ENCODE measurements around the gene CHSY1. TPM values are rescaled to one million over a fixed set of nuclear protein-coding genes. Genes with fewer than 3 reads are reported as not detected.

Gene CHSY1
- total and polyA plus RNA-seq, 10 donors: 6.8 to 99.5 (median 52.8) TPM

- intact Hi-C loops (cut with DNase I; ENCODE audit: low total_unique reads): loop anchor here (10.0 kb wide), 1 partner anchor 51 kb away; no protein-coding TSS in a partner anchor
- no peaks in the 10 kb centered on the region for H3K9me3 ChIP-seq
Measured at GRCh38 chr15:101183226-101183930, 68.5 kb downstream of the CHSY1 start.

DNA sequence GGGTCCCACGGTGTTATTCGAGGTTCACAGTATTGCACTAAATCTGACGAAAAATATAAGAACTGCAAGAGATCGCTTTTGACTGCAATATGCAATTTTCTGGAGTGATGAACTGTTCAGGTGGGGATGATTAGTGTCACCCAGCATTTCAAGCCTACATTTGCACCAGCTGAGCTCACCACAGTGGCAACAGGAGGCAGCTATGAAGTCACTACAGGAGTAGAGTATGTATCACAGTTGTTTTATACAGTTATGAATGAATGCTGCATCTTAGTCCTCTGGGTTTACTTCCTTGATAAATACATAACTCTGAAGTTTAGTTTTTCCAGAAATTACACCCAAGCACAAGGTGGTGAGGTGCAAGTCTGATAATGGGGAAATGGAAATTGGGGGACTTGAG lies 69.6 kb downstream of the CHSY1 start:
- intact Hi-C loops (cut with DNase I; ENCODE audit: low total_unique reads): loop anchor here (10.0 kb wide), 1 partner anchor 53 kb away; no protein-coding TSS in a partner anchor

More at GRCh38 chr15:101183226-101183930, 68.5 kb downstream of the CHSY1 start:
- peaks cover 7 to 100% (median 71%) of the 10 kb centered on the region in 6 donors for H3K4me1 ChIP-seq
- 48 to 77% (median 54%) methylated on average over 9 of the region's 9 CpGs for WGBS, 5 donors
- TF ChIP-seq, protein P1, sequence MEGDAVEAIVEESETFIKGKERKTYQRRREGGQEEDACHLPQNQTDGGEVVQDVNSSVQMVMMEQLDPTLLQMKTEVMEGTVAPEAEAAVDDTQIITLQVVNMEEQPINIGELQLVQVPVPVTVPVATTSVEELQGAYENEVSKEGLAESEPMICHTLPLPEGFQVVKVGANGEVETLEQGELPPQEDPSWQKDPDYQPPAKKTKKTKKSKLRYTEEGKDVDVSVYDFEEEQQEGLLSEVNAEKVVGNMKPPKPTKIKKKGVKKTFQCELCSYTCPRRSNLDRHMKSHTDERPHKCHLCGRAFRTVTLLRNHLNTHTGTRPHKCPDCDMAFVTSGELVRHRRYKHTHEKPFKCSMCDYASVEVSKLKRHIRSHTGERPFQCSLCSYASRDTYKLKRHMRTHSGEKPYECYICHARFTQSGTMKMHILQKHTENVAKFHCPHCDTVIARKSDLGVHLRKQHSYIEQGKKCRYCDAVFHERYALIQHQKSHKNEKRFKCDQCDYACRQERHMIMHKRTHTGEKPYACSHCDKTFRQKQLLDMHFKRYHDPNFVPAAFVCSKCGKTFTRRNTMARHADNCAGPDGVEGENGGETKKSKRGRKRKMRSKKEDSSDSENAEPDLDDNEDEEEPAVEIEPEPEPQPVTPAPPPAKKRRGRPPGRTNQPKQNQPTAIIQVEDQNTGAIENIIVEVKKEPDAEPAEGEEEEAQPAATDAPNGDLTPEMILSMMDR (IDR thresholded peaks at IDR 0.05 in 8 of 11, conservative IDR thresholded peaks at IDR 0.05 in 3 of 11): no peak
- TF ChIP-seq POLR2AphosphoS5 (IDR thresholded peaks at IDR 0.05) (peak; percentile 57 to 76 (median 72)), POLR2A (IDR thresholded peaks at IDR 0.05) (no peak)
- peak overlapping the region; percentile 33 to 84 (median 64) for H3K27ac ChIP-seq
- H3K4me3 ChIP-seq: no peak overlapping the region
- H3K36me3 ChIP-seq: peaks cover 0 to 44% (median 5%) of the 10 kb centered on the region in 6 donors
- no peak for DNase-seq
- no peaks in the 10 kb centered on the region for H3K27me3 ChIP-seq (replicated peaks in 1 of 7)

GRCh38 chr15:101181349-101181748 lies 70.5 kb downstream of the CHSY1 start:
- H3K4me3 ChIP-seq: no peak overlapping the region
- peak overlapping the region in 4 of 8 donors; percentile 11 to 84 (median 22) for H3K27ac ChIP-seq
- TF ChIP-seq POLR2AphosphoS5 (IDR thresholded peaks at IDR 0.05) (no peak), POLR2A (IDR thresholded peaks at IDR 0.05) (no peak)
- TF ChIP-seq, protein P1 (IDR thresholded peaks at IDR 0.05 in 8 of 11, conservative IDR thresholded peaks at IDR 0.05 in 3 of 11): no peak
- 91 to 97% (median 94%) methylated on average over 4 of the region's 4 CpGs for WGBS, 5 donors
- no peak for DNase-seq
- intact Hi-C loops (cut with DNase I; ENCODE audit: low total_unique reads): loop anchor here (10.0 kb wide), 1 partner anchor 53 kb away; no protein-coding TSS in a partner anchor
- H3K9me3 ChIP-seq: no peaks in the 10 kb centered on the region
- H3K27me3 ChIP-seq (replicated peaks in 1 of 7): no peaks in the 10 kb centered on the region
- H3K4me1 ChIP-seq: peaks cover 10 to 100% (median 65%) of the 10 kb centered on the region in 6 donors
- H3K36me3 ChIP-seq: peaks cover 0 to 53% (median 14%) of the 10 kb centered on the region in 6 donors

More for the DNA sequence above, 69.6 kb downstream of the CHSY1 start:
- H3K4me1 ChIP-seq: peaks cover 7 to 100% (median 65%) of the 10 kb centered on the region in 6 donors
- no peak for DNase-seq
- TF ChIP-seq POLR2AphosphoS5 (IDR thresholded peaks at IDR 0.05) (no peak), POLR2A (IDR thresholded peaks at IDR 0.05) (no peak)
- TF ChIP-seq, protein P1 (IDR thresholded peaks at IDR 0.05 in 8 of 11, conservative IDR thresholded peaks at IDR 0.05 in 3 of 11): no peak
- H3K4me3 ChIP-seq: no peak overlapping the region
- 72 to 90% (median 86%) methylated on average over 4 of the region's 4 CpGs for WGBS, 5 donors
- peaks cover 0 to 56% (median 13%) of the 10 kb centered on the region in 6 donors for H3K36me3 ChIP-seq
- peak overlapping the region in 6 of 8 donors; percentile 58 to 84 (median 73) for H3K27ac ChIP-seq
- H3K9me3 ChIP-seq: no peaks in the 10 kb centered on the region
- no peaks in the 10 kb centered on the region for H3K27me3 ChIP-seq (replicated peaks in 1 of 7)
